Stimulated activated CD4-positive, alpha-beta T cell treated with anti-CD3 and anti-CD28 coated beads, TNF-alpha, amount 100 ng/mL, for 1 hour (primary cell): ENCODE data around the gene SULF2.

ENCODE experiments used
- DNase-seq, 3 donors: peaks; one replicate each; pipeline ENCODE4 v3.0.0-alpha.2; 2020; ENCODE audit warnings: low read depth in 3 of 3, low spot score in 1 of 3

SULF2 gene

GRCh38 chr20:47717421-47717820 is 67.9 kb downstream of the SULF2 start:
- DNase-seq, result no peak

- DNase-seq, result no peak
These were observed 71.3 kb downstream of the SULF2 start for GRCh38 chr20:47713878-47714450.

- DNase-seq, result no peak
These were observed 72.1 kb downstream of the SULF2 start for GRCh38 chr20:47713163-47713562.

GRCh38 chr20:47711046-47711752 is 74.1 kb downstream of the SULF2 start:
- no peak for DNase-seq

- no peak for DNase-seq
These were observed 74.6 kb downstream of the SULF2 start for GRCh38 chr20:47710665-47711045.

GRCh38 chr20:47708953-47709833 is 76.1 kb downstream of the SULF2 start:
- no peak for DNase-seq

GRCh38 chr20:47708140-47708807 is 77.0 kb downstream of the SULF2 start:
- no peak for DNase-seq

GRCh38 chr20:47706345-47706744 is 78.9 kb downstream of the SULF2 start:
- no peak for DNase-seq

GRCh38 chr20:47705497-47705856 is 79.8 kb downstream of the SULF2 start:
- DNase-seq, result no peak

- DNase-seq, result no peak
These were observed 80.4 kb downstream of the SULF2 start for GRCh38 chr20:47704746-47705496.

- DNase-seq, result no peak
These were observed 81.5 kb downstream of the SULF2 start for GRCh38 chr20:47703748-47704147.

- no peak for DNase-seq
These were observed 83.7 kb downstream of the SULF2 start for GRCh38 chr20:47701612-47702011.

GRCh38 chr20:47700327-47700726 is 85.0 kb downstream of the SULF2 start:
- DNase-seq, result no peak

- no peak for DNase-seq
These were observed 85.5 kb downstream of the SULF2 start for GRCh38 chr20:47699818-47700217.

GRCh38 chr20:47698142-47698541 is 87.1 kb downstream of the SULF2 start:
- DNase-seq, result no peak

GRCh38 chr20:47696856-47697255 is 88.4 kb downstream of the SULF2 start:
- DNase-seq, result no peak

GRCh38 chr20:47694021-47694818 is 91.1 kb downstream of the SULF2 start:
- no peak for DNase-seq

GRCh38 chr20:47691625-47692024 is 93.7 kb downstream of the SULF2 start:
- DNase-seq, result no peak

- DNase-seq, result no peak
These were observed 95.5 kb downstream of the SULF2 start for GRCh38 chr20:47689731-47690130.
